ENCODE results near the gene CPN1.
"Not testable (repeated sequence)": the region's sequence is repeated elsewhere in the genome, so short reads cannot be mapped to it uniquely, and the experiment has no call there.

Gene CPN1

DNA sequence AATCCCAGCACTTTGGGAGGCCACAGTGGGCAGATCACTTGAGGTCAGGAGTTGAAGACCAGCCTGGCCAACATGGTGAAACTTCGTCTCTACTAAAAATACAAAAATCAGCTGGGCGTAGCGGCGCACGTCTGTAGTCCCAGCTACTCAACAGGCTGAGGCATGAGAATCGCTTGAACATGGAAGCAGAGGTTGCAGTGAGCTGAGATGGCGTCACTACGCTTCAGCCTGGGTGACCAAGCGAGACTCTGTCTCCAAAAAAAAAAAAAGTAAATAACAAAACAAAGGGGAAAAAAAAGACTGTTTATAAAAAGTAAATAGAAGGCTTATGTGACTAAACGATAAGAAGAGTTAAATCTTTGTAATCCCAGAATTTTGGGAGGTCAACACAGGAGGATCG lies 56.9 kb downstream of the CPN1 start:
- peaks cover 7% of the 10 kb centered on the region for H3K4me1 Mint-ChIP-seq
- peaks cover 3% of the 10 kb centered on the region for H3K36me3 Mint-ChIP-seq
- no peak for DNase-seq (ENCODE audit: low spot score in 2 of 2)
- no peak overlapping the region for H3K4me3 Mint-ChIP-seq
- ATAC-seq (ENCODE audit: low read depth) = no peak
- H3K9me3 Mint-ChIP-seq = peaks cover 9% of the 10 kb centered on the region
- no peak overlapping the region for H3K27ac Mint-ChIP-seq
- H3K27me3 Mint-ChIP-seq = no peaks in the 10 kb centered on the region

- Mint-ChIP-seq H3K4me3 (no peak overlapping the region), H3K9me3 (peaks cover 3% of the 10 kb centered on the region), H3K4me1 (peaks cover 7% of the 10 kb centered on the region), H3K27ac (no peak overlapping the region), H3K27me3 (no peaks in the 10 kb centered on the region), H3K36me3 (no peaks in the 10 kb centered on the region)
- ATAC-seq (ENCODE audit: low read depth) (no peak), DNase-seq (ENCODE audit: low spot score in 2 of 2) (no peak)
Measured at GRCh38 chr10:100022403-100022802, 59.3 kb downstream of the CPN1 start.

- Mint-ChIP-seq H3K4me1 (peaks cover 7% of the 10 kb centered on the region), H3K27ac (no peak overlapping the region), H3K27me3 (no peaks in the 10 kb centered on the region), H3K36me3 (no peaks in the 10 kb centered on the region), H3K4me3 (peak overlapping the region; percentile 46), H3K9me3 (peaks cover 1% of the 10 kb centered on the region)
- ATAC-seq (ENCODE audit: low read depth) (peak; percentile 52), DNase-seq (ENCODE audit: low spot score in 2 of 2) (no peak)
Measured at GRCh38 chr10:100021322-100021721, 60.3 kb downstream of the CPN1 start.

DNA sequence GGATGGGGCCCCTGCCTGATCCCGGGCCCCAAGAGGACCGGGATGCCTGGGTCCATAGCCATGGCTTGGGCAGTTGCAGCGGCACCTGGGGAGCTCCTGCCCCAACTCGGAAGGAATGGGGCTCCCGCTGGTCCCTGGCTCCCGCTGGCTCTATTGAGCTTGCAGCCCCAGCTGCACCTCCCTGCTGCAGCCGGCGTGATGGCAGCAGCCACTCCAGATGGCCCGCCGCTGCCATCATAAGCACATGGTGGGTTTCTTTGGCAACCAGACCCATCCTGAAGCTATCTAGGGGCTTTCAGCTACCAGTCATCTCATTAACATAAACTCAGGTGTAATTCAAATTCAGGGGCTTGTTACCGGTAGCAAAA lies 60.8 kb downstream of the CPN1 start:
- Mint-ChIP-seq H3K4me1 (peaks cover 7% of the 10 kb centered on the region), H3K27me3 (no peaks in the 10 kb centered on the region), H3K4me3 (peak overlapping the region; percentile 43), H3K36me3 (no peaks in the 10 kb centered on the region), H3K27ac (no peak overlapping the region), H3K9me3 (no peaks in the 10 kb centered on the region)
- DNase-seq (ENCODE audit: low spot score in 2 of 2) = no peak
- peak; percentile 36 for ATAC-seq (ENCODE audit: low read depth)

GRCh38 chr10:100020142-100020885 lies 61.4 kb downstream of the CPN1 start:
- peak in 1 of 2 donors; percentile 6 for DNase-seq (ENCODE audit: low spot score in 2 of 2)
- no peaks in the 10 kb centered on the region for H3K36me3 Mint-ChIP-seq
- no peak overlapping the region for H3K4me3 Mint-ChIP-seq
- H3K27me3 Mint-ChIP-seq = no peaks in the 10 kb centered on the region
- peak; percentile 75 for ATAC-seq (ENCODE audit: low read depth)
- peaks cover 11% of the 10 kb centered on the region for H3K4me1 Mint-ChIP-seq
- H3K9me3 Mint-ChIP-seq = peaks cover 2% of the 10 kb centered on the region
- no peak overlapping the region for H3K27ac Mint-ChIP-seq

DNA sequence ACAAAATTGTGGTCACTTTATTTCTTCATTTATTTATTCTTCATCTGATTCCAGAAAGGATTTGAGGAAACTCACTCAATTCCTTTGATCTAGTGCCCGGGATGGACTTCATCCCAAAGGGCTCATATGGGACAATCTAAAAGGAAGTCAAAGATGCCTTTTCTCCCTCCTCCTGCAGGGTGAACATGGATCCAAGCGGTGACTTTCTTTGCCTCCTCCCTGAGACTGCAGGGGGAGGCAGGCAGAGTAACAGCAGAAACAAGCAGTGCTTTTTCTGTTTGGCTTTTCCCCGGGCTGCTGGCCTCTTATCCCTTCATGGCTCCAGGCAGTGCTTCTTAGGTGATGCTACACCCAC lies 61.9 kb downstream of the CPN1 start:
- Mint-ChIP-seq H3K4me3 (no peak overlapping the region), H3K27ac (no peak overlapping the region), H3K36me3 (no peaks in the 10 kb centered on the region), H3K4me1 (peaks cover 16% of the 10 kb centered on the region), H3K27me3 (no peaks in the 10 kb centered on the region), H3K9me3 (peaks cover 2% of the 10 kb centered on the region)
- no peak for DNase-seq (ENCODE audit: low spot score in 2 of 2)
- ATAC-seq (ENCODE audit: low read depth) = no peak

- H3K4me1 Mint-ChIP-seq = peaks cover 30% of the 10 kb centered on the region
- H3K4me3 Mint-ChIP-seq = peak overlapping the region; percentile 44
- H3K27me3 Mint-ChIP-seq = no peaks in the 10 kb centered on the region
- DNase-seq (ENCODE audit: low spot score in 2 of 2) = peak in 1 of 2 donors; percentile 33
- H3K27ac Mint-ChIP-seq = peak overlapping the region; percentile 92
- peak; percentile 57 for ATAC-seq (ENCODE audit: low read depth)
- no peaks in the 10 kb centered on the region for H3K36me3 Mint-ChIP-seq
- peaks cover 2% of the 10 kb centered on the region for H3K9me3 Mint-ChIP-seq
Measured at GRCh38 chr10:100014071-100014762, 67.5 kb downstream of the CPN1 start.

- Mint-ChIP-seq H3K4me1 (peaks cover 34% of the 10 kb centered on the region), H3K36me3 (no peaks in the 10 kb centered on the region), H3K27ac (peak overlapping the region; percentile 92), H3K9me3 (peaks cover 2% of the 10 kb centered on the region), H3K4me3 (peak overlapping the region; percentile 44), H3K27me3 (no peaks in the 10 kb centered on the region)
- ATAC-seq (ENCODE audit: low read depth) = no peak
- DNase-seq (ENCODE audit: low spot score in 2 of 2) = no peak
Measured at GRCh38 chr10:100013621-100014020, 68.0 kb downstream of the CPN1 start.

DNA sequence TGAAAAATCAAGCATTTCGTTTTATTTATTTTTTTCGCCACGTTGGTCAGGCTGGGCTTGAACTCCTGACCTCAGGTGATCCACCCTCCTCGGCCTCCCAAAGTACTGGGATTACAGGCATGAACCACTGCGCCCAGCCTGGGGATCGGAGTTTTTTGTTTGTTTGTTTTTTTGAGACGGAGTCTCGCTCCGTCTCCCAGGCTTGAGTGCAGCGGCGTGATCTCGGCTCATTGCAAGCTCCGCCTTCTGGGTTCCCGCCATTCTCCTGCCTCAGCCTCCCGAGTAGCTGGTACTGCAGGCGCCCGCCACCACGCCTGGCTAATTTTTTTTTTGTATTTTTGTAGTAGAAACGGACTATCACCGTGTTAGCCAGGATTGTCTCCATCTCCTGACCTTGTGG lies 69.8 kb downstream of the CPN1 start:
- not testable (repeated sequence) for ATAC-seq (ENCODE audit: low read depth); H3K27ac Mint-ChIP-seq; H3K36me3 Mint-ChIP-seq; DNase-seq (ENCODE audit: low spot score in 2 of 2); H3K9me3 Mint-ChIP-seq; H3K4me3 Mint-ChIP-seq; H3K27me3 Mint-ChIP-seq
- H3K4me1 Mint-ChIP-seq = peaks cover 42% of the 10 kb centered on the region

DNA sequence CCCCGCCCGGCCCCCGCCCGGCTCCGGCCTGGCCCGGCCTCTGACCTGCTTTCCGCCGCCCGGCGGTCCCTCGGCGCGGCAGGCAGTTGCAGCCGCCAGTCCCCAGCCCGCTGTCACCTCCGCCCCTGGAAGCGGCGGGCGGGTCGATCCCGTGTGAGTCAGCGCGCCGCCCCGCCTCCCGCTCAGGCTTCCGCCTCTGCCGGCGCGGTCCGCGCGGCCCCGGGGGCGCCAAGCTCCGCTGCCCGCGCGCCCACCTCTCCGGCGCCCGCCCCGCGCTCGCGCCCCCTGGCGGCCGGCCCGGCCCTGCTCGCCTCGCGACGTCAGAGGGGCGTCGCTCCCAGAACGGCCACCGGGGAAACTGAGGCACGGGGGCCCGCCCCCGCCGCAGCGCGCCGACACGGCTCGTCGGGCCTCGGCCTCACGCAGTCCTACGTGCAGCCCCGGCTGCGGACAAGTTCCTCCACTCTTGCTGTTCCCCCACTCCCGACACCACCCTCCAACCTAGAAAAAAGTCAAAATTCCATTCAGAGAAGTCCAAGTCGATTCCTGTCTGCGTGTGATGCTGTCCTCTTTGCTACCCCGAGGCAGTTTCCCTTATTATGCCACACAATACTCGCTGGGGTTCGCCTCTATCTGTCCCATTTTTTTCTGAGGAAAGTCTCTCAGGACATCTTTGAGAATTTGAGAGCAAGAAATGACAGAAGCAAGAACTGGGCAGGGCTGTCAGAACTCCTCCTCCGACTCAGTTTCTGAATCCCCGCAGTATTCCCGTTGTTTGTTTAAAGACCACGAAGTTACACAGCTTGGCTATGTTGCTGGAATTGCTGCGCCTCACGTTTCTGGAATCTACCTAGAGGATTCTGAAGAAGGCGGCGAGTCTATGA lies 71.6 kb downstream of the CPN1 start, which contains the start of gene DNMBP:
TSS of gene DNMBP (minus strand) at position 155 of the 884 bp plus-strand sequence. CDS start 37,823 bp downstream, outside the sequence.
- Mint-ChIP-seq H3K27me3 (no peaks in the 10 kb centered on the region), H3K36me3 (peaks cover 2% of the 10 kb centered on the region), H3K27ac (peak within 1 kb of the TSS; percentile 81), H3K4me1 (peaks cover 45% of the 10 kb centered on the region), H3K9me3 (no peaks in the 10 kb centered on the region), H3K4me3 (peak within 1 kb of the TSS; percentile 96)
- DNase-seq (ENCODE audit: low spot score in 2 of 2) (peak; percentile 80 to 83), ATAC-seq (ENCODE audit: low read depth) (peak; percentile 84)

DNA sequence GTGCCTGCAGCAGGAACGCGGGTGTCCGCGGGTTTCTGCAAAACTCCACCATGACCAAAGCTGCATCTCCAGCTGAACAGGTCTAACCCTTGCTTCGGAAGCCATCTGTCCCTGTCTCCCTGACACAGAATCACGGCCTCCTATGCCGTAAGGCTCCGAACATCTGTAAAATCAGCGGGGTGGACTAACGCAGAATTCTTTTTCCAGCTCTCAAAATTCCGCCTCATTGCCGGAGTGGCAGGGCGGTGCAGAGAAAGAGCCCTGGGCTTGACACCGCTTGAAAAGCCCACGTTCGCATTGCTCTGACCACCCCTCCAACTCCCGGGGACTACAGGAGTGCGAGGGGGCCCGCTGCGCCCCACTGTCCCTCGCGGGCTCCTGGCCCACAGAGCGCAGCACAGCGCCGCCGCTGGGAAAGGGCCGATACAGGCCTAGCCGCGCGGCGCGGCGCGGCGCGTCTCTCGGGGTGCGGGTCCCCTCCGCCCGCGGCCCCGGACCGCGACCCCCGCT lies 72.3 kb downstream of the CPN1 start:
- peaks cover 3% of the 10 kb centered on the region for H3K36me3 Mint-ChIP-seq
- ATAC-seq (ENCODE audit: low read depth) (peak; percentile 63), DNase-seq (ENCODE audit: low spot score in 2 of 2) (no peak)
- H3K4me1 Mint-ChIP-seq = peaks cover 44% of the 10 kb centered on the region
- H3K27me3 Mint-ChIP-seq = no peaks in the 10 kb centered on the region
- H3K27ac Mint-ChIP-seq = peak overlapping the region; percentile 81
- H3K4me3 Mint-ChIP-seq = peak overlapping the region; percentile 87
- no peaks in the 10 kb centered on the region for H3K9me3 Mint-ChIP-seq

GRCh38 chr10:100008708-100009282 lies 72.9 kb downstream of the CPN1 start:
- Mint-ChIP-seq H3K9me3 (no peaks in the 10 kb centered on the region), H3K27ac (peak overlapping the region; percentile 81), H3K4me1 (peaks cover 38% of the 10 kb centered on the region), H3K36me3 (peaks cover 3% of the 10 kb centered on the region), H3K27me3 (no peaks in the 10 kb centered on the region), H3K4me3 (peak overlapping the region; percentile 87)
- ATAC-seq (ENCODE audit: low read depth) (no peak), DNase-seq (ENCODE audit: low spot score in 2 of 2) (no peak)

DNA sequence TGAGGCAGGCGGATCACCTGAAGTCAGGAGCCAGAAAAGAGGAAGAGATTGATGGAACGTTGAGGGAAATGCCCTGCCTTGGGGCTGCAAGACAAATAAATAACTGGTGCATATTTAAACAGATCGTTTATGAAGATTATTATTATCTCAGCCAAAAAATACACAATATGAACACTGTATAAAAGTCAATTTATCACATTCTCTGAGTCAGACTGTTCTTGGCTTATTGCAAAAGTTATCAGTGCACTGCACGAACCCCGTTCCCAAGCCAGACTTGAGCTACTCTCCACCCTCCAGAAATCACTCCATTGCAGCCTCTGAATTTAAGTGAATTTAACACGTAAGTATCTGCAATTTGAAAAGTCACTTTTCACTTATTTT lies 73.5 kb downstream of the CPN1 start:
- ATAC-seq (ENCODE audit: low read depth) (no peak), DNase-seq (ENCODE audit: low spot score in 2 of 2) (no peak)
- Mint-ChIP-seq H3K36me3 (peaks cover 3% of the 10 kb centered on the region), H3K4me1 (peaks cover 32% of the 10 kb centered on the region), H3K9me3 (no peaks in the 10 kb centered on the region), H3K27ac (no peak overlapping the region), H3K4me3 (peak overlapping the region; percentile 43), H3K27me3 (no peaks in the 10 kb centered on the region)
